HCT116 (cell line): ENCODE results near the gene TTC17.

Experiments
- CBX3 ChIP-seq: IDR thresholded peaks from 2 replicates; pipeline ENCODE4 v1.6.1; 2012; ENCODE audit warnings: low read depth
- CEBPB ChIP-seq: IDR thresholded peaks from 2 replicates; pipeline ENCODE4 v1.6.1; 2012; ENCODE audit warnings: low read depth
- JUND ChIP-seq: IDR thresholded peaks from 2 replicates; pipeline ENCODE4 v1.6.1; 2012
- POLR2A ChIP-seq: IDR thresholded peaks from 2 replicates; pipeline ENCODE4 v1.7.0; 2011; ENCODE audit warnings: borderline replicate concordance; ENCODE audit not compliant: insufficient read depth, insufficient read length; ENCODE audit errors: extremely low read depth
- POLR2AphosphoS5 ChIP-seq: IDR thresholded peaks from 2 replicates; pipeline ENCODE4 v1.6.1; 2011; ENCODE audit warnings: mild to moderate bottlenecking, low read depth, low read length, moderate library complexity
- SRF ChIP-seq: IDR thresholded peaks from 2 replicates; pipeline ENCODE4 v1.6.1; 2012; ENCODE audit warnings: low read depth
- TF ChIP-seq, protein P1 (sequence below), 3 experiments: fragments of 200-600 bp in 1 of 3; sonication (generic) in 1 of 3; IDR thresholded peaks in 2 of 3; conservative IDR thresholded peaks in 1 of 3; 2 replicates each; pipeline ENCODE4 v1.5.1; 2012 to 2017; ENCODE audit warnings: low read depth in 2 of 3, low read length in 2 of 3, antibody characterized with exemption in 1 of 3, borderline replicate concordance in 1 of 3, control low read depth in 1 of 3, mild to moderate bottlenecking in 1 of 3, mixed read lengths in 1 of 3, mixed run types in 1 of 3, moderate library complexity in 1 of 3; ENCODE audit not compliant: insufficient read depth in 1 of 3
- TF ChIP-seq, protein P2 (sequence below): IDR thresholded peaks from 2 replicates; pipeline ENCODE4 v1.6.1; 2012

DNA sequence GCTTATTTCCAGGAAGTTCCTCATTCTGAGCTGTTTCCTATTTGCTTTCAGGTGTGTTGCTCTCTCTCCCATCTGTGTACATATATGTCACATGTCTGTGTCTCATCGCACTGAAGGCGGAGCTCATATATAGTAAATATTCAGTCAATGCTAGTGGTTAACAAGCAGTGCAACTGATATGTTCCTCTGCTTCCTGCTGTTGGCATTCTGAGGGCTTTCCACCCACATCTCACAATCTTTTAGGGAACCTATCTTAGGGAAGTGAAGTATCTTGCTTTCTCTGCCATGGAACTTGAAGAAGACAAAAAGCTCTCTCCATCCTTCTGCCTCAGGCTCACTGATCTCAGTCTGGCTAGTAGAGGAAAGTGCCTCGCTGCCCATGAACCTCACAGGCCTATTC is 139.8 kb downstream of the TTC17 start:
- TF ChIP-seq, protein P1, sequence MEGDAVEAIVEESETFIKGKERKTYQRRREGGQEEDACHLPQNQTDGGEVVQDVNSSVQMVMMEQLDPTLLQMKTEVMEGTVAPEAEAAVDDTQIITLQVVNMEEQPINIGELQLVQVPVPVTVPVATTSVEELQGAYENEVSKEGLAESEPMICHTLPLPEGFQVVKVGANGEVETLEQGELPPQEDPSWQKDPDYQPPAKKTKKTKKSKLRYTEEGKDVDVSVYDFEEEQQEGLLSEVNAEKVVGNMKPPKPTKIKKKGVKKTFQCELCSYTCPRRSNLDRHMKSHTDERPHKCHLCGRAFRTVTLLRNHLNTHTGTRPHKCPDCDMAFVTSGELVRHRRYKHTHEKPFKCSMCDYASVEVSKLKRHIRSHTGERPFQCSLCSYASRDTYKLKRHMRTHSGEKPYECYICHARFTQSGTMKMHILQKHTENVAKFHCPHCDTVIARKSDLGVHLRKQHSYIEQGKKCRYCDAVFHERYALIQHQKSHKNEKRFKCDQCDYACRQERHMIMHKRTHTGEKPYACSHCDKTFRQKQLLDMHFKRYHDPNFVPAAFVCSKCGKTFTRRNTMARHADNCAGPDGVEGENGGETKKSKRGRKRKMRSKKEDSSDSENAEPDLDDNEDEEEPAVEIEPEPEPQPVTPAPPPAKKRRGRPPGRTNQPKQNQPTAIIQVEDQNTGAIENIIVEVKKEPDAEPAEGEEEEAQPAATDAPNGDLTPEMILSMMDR (IDR thresholded peaks at IDR 0.05 in 2 of 3, conservative IDR thresholded peaks at IDR 0.05 in 1 of 3; ENCODE audit: borderline replicate concordance in 1 of 3, insufficient read depth in 1 of 3, low read depth in 2 of 3, low read length in 2 of 3): no peak
- no peak for TF ChIP-seq POLR2A
- no peak for TF ChIP-seq SRF
- TF ChIP-seq CEBPB: no peak
- no peak for TF ChIP-seq POLR2AphosphoS5
- TF ChIP-seq CBX3: no peak
- no peak for TF ChIP-seq JUND
- TF ChIP-seq, protein P2, sequence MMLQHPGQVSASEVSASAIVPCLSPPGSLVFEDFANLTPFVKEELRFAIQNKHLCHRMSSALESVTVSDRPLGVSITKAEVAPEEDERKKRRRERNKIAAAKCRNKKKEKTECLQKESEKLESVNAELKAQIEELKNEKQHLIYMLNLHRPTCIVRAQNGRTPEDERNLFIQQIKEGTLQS: no peak
